HG03521 (cell line): ENCODE measurements around the gene CDC42.
"Not testable (repeated sequence)": the region's sequence is repeated elsewhere in the genome, so short reads cannot be mapped to it uniquely, and the experiment has no call there.

ENCODE experiments used
- ATAC-seq: cut with Tn5 transposase; IDR thresholded peaks from one replicate; pipeline ENCODE4 v1.9.1; 2021; ENCODE audit warnings: mild to moderate bottlenecking, moderate library complexity; ENCODE audit not compliant: unreplicated experiment

Gene CDC42

GRCh38 chr1:22052115-22053016, at the start of gene CDC42:
Gene CDC42 (plus strand): TSS chr1:22052709. CDS start chr1:22078479, 25,770 bp downstream.
- peak; percentile 88 for ATAC-seq

- ATAC-seq: not testable (repeated sequence)
These were observed 49.6 kb upstream of the CDC42 start for GRCh38 chr1:22002875-22003274.

- ATAC-seq: not testable (repeated sequence)
These were observed 48.5 kb upstream of the CDC42 start for GRCh38 chr1:22003959-22004358.

- not testable (repeated sequence) for ATAC-seq
These were observed 47.0 kb upstream of the CDC42 start for GRCh38 chr1:22005261-22006149.

- ATAC-seq: not testable (repeated sequence)
These were observed 45.8 kb upstream of the CDC42 start for GRCh38 chr1:22006736-22007135.

GRCh38 chr1:22007262-22007661, 45.2 kb upstream of the CDC42 start:
- not testable (repeated sequence) for ATAC-seq

GRCh38 chr1:22009566-22009965, 42.9 kb upstream of the CDC42 start:
- ATAC-seq: not testable (repeated sequence)

GRCh38 chr1:22012752-22013151, 39.8 kb upstream of the CDC42 start:
- not testable (repeated sequence) for ATAC-seq

- ATAC-seq: not testable (repeated sequence)
These were observed 37.8 kb upstream of the CDC42 start for GRCh38 chr1:22014575-22015206.

- ATAC-seq: no peak
These were observed 33.6 kb upstream of the CDC42 start for GRCh38 chr1:22018583-22019559.

GRCh38 chr1:22021061-22021460, 31.4 kb upstream of the CDC42 start:
- ATAC-seq: no peak

- ATAC-seq: peak; percentile 36
These were observed 27.8 kb upstream of the CDC42 start for GRCh38 chr1:22024485-22025367.

- ATAC-seq: peak; percentile 69
These were observed 26.9 kb upstream of the CDC42 start for GRCh38 chr1:22025368-22026155.

- ATAC-seq: no peak
These were observed 25.6 kb upstream of the CDC42 start for GRCh38 chr1:22026924-22027289.

- ATAC-seq: no peak
These were observed 22.5 kb upstream of the CDC42 start for GRCh38 chr1:22030057-22030456.

- no peak for ATAC-seq
These were observed 22.0 kb upstream of the CDC42 start for GRCh38 chr1:22030473-22030872.

- ATAC-seq: no peak
These were observed 21.1 kb upstream of the CDC42 start for GRCh38 chr1:22031214-22031962.
